Natural killer cell (primary cell): ENCODE measurements around the gene TCERG1L. TPM values are rescaled to one million over a fixed set of nuclear protein-coding genes. Genes with fewer than 3 reads are reported as not detected.

Experiments used
- ATAC-seq, 3 donors: fragments of 150-1000 bp in 2 of 3; fragments of 200-7000 bp in 1 of 3; cut with Tn5 transposase; 1 replicate in 1 of 3; 2 replicates in 2 of 3; pipeline ENCODE4 v1.10.0; 2021; ENCODE audit warnings: mild to moderate bottlenecking in 2 of 3, moderate library complexity in 2 of 3
- DNase-seq, 2 donors: peaks; one replicate each; pipeline versions ENCODE4 v3.0.0 to v3.0.0-alpha.2; 2013 to 2021; ENCODE audit warnings: mixed read lengths in 1 of 2
- H3K27ac ChIP-seq: one replicate; pipeline ENCODE4 v1.5.1; 2013; ENCODE audit warnings: mild to moderate bottlenecking, low read length
- H3K27me3 ChIP-seq: one replicate; pipeline ENCODE4 v1.6.1; 2013; ENCODE audit warnings: low read length; ENCODE audit not compliant: control insufficient read depth, insufficient read depth
- H3K36me3 ChIP-seq: one replicate; pipeline ENCODE4 v1.6.1; 2013; ENCODE audit warnings: low read length; ENCODE audit not compliant: control insufficient read depth, insufficient read depth
- H3K4me1 ChIP-seq: one replicate; pipeline ENCODE4 v1.6.1; 2013; ENCODE audit warnings: low read length; ENCODE audit not compliant: control insufficient read depth, insufficient read depth
- H3K4me3 ChIP-seq: one replicate; pipeline ENCODE4 v1.5.1; 2013; ENCODE audit warnings: low read length
- H3K9me3 ChIP-seq: one replicate; pipeline ENCODE4 v1.6.1; 2013; ENCODE audit warnings: low read length; ENCODE audit not compliant: control insufficient read depth, insufficient read depth
- H3K27ac Mint-ChIP-seq, 2 donors: one replicate each; pipeline ENCODE4 v1.8.0; 2022; ENCODE audit warnings: mild to moderate bottlenecking in 2 of 2, mixed read lengths in 2 of 2, moderate library complexity in 1 of 2
- H3K27me3 Mint-ChIP-seq, 2 donors: one replicate each; pipeline ENCODE4 v1.8.0; 2022; ENCODE audit warnings: low read depth in 2 of 2, mixed read lengths in 2 of 2
- H3K36me3 Mint-ChIP-seq: one replicate; pipeline ENCODE4 v1.8.0; 2022; ENCODE audit warnings: mixed read lengths
- H3K4me1 Mint-ChIP-seq, 2 donors: one replicate each; pipeline ENCODE4 v1.8.0; 2022; ENCODE audit warnings: mixed read lengths in 2 of 2
- H3K4me3 Mint-ChIP-seq: one replicate; pipeline ENCODE4 v1.8.0; 2022; ENCODE audit warnings: mild to moderate bottlenecking, moderate library complexity, mixed read lengths
- H3K9me3 Mint-ChIP-seq, 2 donors: one replicate each; pipeline ENCODE4 v1.8.0; 2022; ENCODE audit warnings: mixed read lengths in 2 of 2
- CTCF ChIP-seq: fragments of 200-600 bp; IDR thresholded peaks from one replicate; pipeline ENCODE4 v1.8.0; 2022; ENCODE audit warnings: antibody characterized with exemption
- WGBS: methylation state at CpG from one replicate; pipeline ENCODE4 v1.1.7; 2013; ENCODE audit warnings: missing lambda C conversion rate; ENCODE audit not compliant: insufficient coverage; 5-methylcytosine and 5-hydroxymethylcytosine counted together
- intact Hi-C: fragments of 100-400 bp; cut with micrococcal nuclease; formaldehyde crosslinking; loops from one replicate; pipeline ENCODE4 v1.14.2; 2022
- total RNA-seq, 4 donors: library from RNA; stranded (reverse); fragments of 120-200 nt in 1 of 4; gene quantifications; one replicate each; pipeline versions ENCODE4 v1.2.3 to v1.2.4, GENCODE V29; 2013 to 2022

TCERG1L gene
- total RNA-seq, 3 donors from 2014 or later (not counting 1 experiment from before 2014, with no cell fraction given) = 0.48 TPM; not detected in 2

GRCh38 chr10:131257027-131257426, 54.5 kb downstream of the TCERG1L start:
- no peaks in the 10 kb centered on the region for H3K36me3 Mint-ChIP-seq
- H3K9me3 Mint-ChIP-seq = no peaks in the 10 kb centered on the region
- intact Hi-C loops = no loop called here
- H3K27me3 ChIP-seq = no peaks in the 10 kb centered on the region
- no peaks in the 10 kb centered on the region for H3K9me3 ChIP-seq
- H3K27ac Mint-ChIP-seq = no peak overlapping the region
- H3K4me3 Mint-ChIP-seq = no peak overlapping the region
- H3K4me1 ChIP-seq = no peaks in the 10 kb centered on the region
- H3K36me3 ChIP-seq = no peaks in the 10 kb centered on the region
- DNase-seq (no peak), ATAC-seq (no peak)
- H3K27me3 Mint-ChIP-seq = peaks cover 0 to 4% of the 10 kb centered on the region in 2 donors
- TF ChIP-seq CTCF = no peak
- no peaks in the 10 kb centered on the region for H3K4me1 Mint-ChIP-seq
- no peak overlapping the region for H3K4me3 ChIP-seq
- H3K27ac ChIP-seq = no peak overlapping the region
- 88% methylated on average over 11 of the region's 11 CpGs for WGBS

GRCh38 chr10:131254859-131255252, 56.7 kb downstream of the TCERG1L start:
- H3K36me3 Mint-ChIP-seq = no peaks in the 10 kb centered on the region
- DNase-seq = no peak
- H3K4me3 Mint-ChIP-seq = no peak overlapping the region
- Histone ChIP-seq H3K36me3 (no peaks in the 10 kb centered on the region), H3K27me3 (no peaks in the 10 kb centered on the region), H3K9me3 (no peaks in the 10 kb centered on the region), H3K4me3 (no peak overlapping the region), H3K4me1 (no peaks in the 10 kb centered on the region), H3K27ac (no peak overlapping the region)
- no peaks in the 10 kb centered on the region for H3K9me3 Mint-ChIP-seq
- TF ChIP-seq CTCF = no peak
- ATAC-seq = no peak
- 76% methylated on average over 4 of the region's 4 CpGs for whole genome bisulfite sequencing
- peaks cover 0 to 7% of the 10 kb centered on the region in 2 donors for H3K27me3 Mint-ChIP-seq
- intact Hi-C loops = no loop called here
- no peak overlapping the region for H3K27ac Mint-ChIP-seq
- H3K4me1 Mint-ChIP-seq = peaks cover 0 to 10% of the 10 kb centered on the region in 2 donors

GRCh38 chr10:131253931-131254858, 57.3 kb downstream of the TCERG1L start:
- no peaks in the 10 kb centered on the region for H3K36me3 ChIP-seq
- H3K9me3 ChIP-seq = no peaks in the 10 kb centered on the region
- peaks cover 0 to 7% of the 10 kb centered on the region in 2 donors for H3K27me3 Mint-ChIP-seq
- no peak overlapping the region for H3K4me3 Mint-ChIP-seq
- H3K9me3 Mint-ChIP-seq = no peaks in the 10 kb centered on the region
- H3K4me3 ChIP-seq = no peak overlapping the region
- TF ChIP-seq CTCF = no peak
- H3K27ac ChIP-seq = no peak overlapping the region
- intact Hi-C loops = no loop called here
- no peak for ATAC-seq
- H3K27ac Mint-ChIP-seq = no peak overlapping the region
- WGBS = 90% methylated on average over 22 of the region's 22 CpGs
- no peaks in the 10 kb centered on the region for H3K36me3 Mint-ChIP-seq
- H3K4me1 ChIP-seq = no peaks in the 10 kb centered on the region
- no peaks in the 10 kb centered on the region for H3K27me3 ChIP-seq
- peaks cover 0 to 10% of the 10 kb centered on the region in 2 donors for H3K4me1 Mint-ChIP-seq
- DNase-seq = no peak
